Panc1 (cell line): Measurements from ENCODE around the gene LPIN1.

ENCODE experiments used
- REST ChIP-seq, 2 experiments: IDR thresholded peaks; 2 replicates each; pipeline ENCODE4 v1.6.1; 2011 to 2012; ENCODE audit warnings: low read depth in 2 of 2, control low read depth in 1 of 2, low read length in 1 of 2, mild to moderate bottlenecking in 1 of 2, moderate library complexity in 1 of 2; ENCODE audit not compliant: insufficient read depth in 1 of 2
- SIN3A ChIP-seq: IDR thresholded peaks from 2 replicates; pipeline ENCODE4 v1.6.1; 2012; ENCODE audit warnings: low read depth, mild to moderate bottlenecking, low read length, moderate library complexity, borderline replicate concordance; ENCODE audit not compliant: insufficient read depth
- TF ChIP-seq, protein P1 (sequence below): fragments of 450-650 bp; IDR thresholded peaks from 2 replicates; pipeline ENCODE4 v1.5.1; 2017; ENCODE audit warnings: mild to moderate bottlenecking

- TF ChIP-seq, protein P1, sequence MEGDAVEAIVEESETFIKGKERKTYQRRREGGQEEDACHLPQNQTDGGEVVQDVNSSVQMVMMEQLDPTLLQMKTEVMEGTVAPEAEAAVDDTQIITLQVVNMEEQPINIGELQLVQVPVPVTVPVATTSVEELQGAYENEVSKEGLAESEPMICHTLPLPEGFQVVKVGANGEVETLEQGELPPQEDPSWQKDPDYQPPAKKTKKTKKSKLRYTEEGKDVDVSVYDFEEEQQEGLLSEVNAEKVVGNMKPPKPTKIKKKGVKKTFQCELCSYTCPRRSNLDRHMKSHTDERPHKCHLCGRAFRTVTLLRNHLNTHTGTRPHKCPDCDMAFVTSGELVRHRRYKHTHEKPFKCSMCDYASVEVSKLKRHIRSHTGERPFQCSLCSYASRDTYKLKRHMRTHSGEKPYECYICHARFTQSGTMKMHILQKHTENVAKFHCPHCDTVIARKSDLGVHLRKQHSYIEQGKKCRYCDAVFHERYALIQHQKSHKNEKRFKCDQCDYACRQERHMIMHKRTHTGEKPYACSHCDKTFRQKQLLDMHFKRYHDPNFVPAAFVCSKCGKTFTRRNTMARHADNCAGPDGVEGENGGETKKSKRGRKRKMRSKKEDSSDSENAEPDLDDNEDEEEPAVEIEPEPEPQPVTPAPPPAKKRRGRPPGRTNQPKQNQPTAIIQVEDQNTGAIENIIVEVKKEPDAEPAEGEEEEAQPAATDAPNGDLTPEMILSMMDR, result no peak
- no peak for TF ChIP-seq REST (IDR thresholded peaks at IDR 0.05; ENCODE audit: insufficient read depth in 1 of 2, low read depth in 2 of 2, low read length in 1 of 2)
- TF ChIP-seq SIN3A, result no peak
These were observed 23.1 kb downstream of the LPIN1 start for GRCh38 chr2:11769516-11769915.
